22Rv1 (cell line): ENCODE data around the gene RAF1.

Source experiments
- H3K27ac ChIP-seq: fragments of 450-650 bp; 2 replicates; pipeline ENCODE4 v1.5.1; 2017
- CTCF ChIP-seq: fragments of 450-650 bp; IDR thresholded peaks from 2 replicates; pipeline ENCODE4 v1.5.1; 2017; ENCODE audit warnings: mild to moderate bottlenecking
- ZFX ChIP-seq: fragments of 450-650 bp; IDR thresholded peaks from 2 replicates; pipeline ENCODE4 v1.6.1; 2017; ENCODE audit warnings: antibody characterized with exemption, borderline replicate concordance

Gene RAF1

GRCh38 chr3:12579905-12580304 is 84.0 kb downstream of the RAF1 start:
- H3K27ac ChIP-seq: no peak overlapping the region
- TF ChIP-seq CTCF: no peak
- no peak for TF ChIP-seq ZFX

GRCh38 chr3:12579456-12579855 is 84.5 kb downstream of the RAF1 start:
- no peak overlapping the region for H3K27ac ChIP-seq
- TF ChIP-seq CTCF (no peak), ZFX (no peak)

- no peak overlapping the region for H3K27ac ChIP-seq
- TF ChIP-seq CTCF: no peak
- TF ChIP-seq ZFX: no peak
These were observed 85.2 kb downstream of the RAF1 start for GRCh38 chr3:12578742-12579141.

GRCh38 chr3:12577379-12577778 is 86.5 kb downstream of the RAF1 start:
- H3K27ac ChIP-seq: no peak overlapping the region
- TF ChIP-seq CTCF (no peak), ZFX (no peak)

GRCh38 chr3:12574661-12575060 is 89.3 kb downstream of the RAF1 start:
- H3K27ac ChIP-seq: no peak overlapping the region
- TF ChIP-seq CTCF (no peak), ZFX (no peak)

GRCh38 chr3:12574131-12574530 is 89.8 kb downstream of the RAF1 start:
- TF ChIP-seq CTCF (no peak), ZFX (no peak)
- no peak overlapping the region for H3K27ac ChIP-seq

- no peak for TF ChIP-seq CTCF
- TF ChIP-seq ZFX: no peak
- H3K27ac ChIP-seq: no peak overlapping the region
These were observed 91.9 kb downstream of the RAF1 start for GRCh38 chr3:12571986-12572385.
